Effector memory CD8-positive, alpha-beta T cell (primary cell): Measurements from ENCODE around the gene SRGAP1.

Experiments
- ATAC-seq: fragments of 150-1000 bp; cut with Tn5 transposase; replicated peaks from 2 replicates; pipeline ENCODE4 v1.10.0; 2021; ENCODE audit warnings: mild to moderate bottlenecking, moderate library complexity
- DNase-seq, 3 experiments: peaks; one replicate each; pipeline ENCODE4 v3.0.0; 2021
- H3K27ac Mint-ChIP-seq, 2 donors: one replicate each; pipeline ENCODE4 v1.8.0; 2022; ENCODE audit warnings: mild to moderate bottlenecking in 2 of 2, mixed read lengths in 2 of 2, moderate library complexity in 2 of 2
- H3K27me3 Mint-ChIP-seq, 2 donors: one replicate each; pipeline ENCODE4 v1.8.0; 2022; ENCODE audit warnings: mixed read lengths in 2 of 2
- H3K36me3 Mint-ChIP-seq: one replicate; pipeline ENCODE4 v1.8.0; 2022; ENCODE audit warnings: mild to moderate bottlenecking, moderate library complexity, mixed read lengths; ENCODE audit not compliant: insufficient read depth
- H3K4me1 Mint-ChIP-seq, 2 donors: one replicate each; pipeline ENCODE4 v1.8.0; 2022; ENCODE audit warnings: low read depth in 2 of 2, mixed read lengths in 2 of 2
- H3K4me3 Mint-ChIP-seq, 2 donors: one replicate each; pipeline ENCODE4 v1.8.0; 2022; ENCODE audit warnings: mild to moderate bottlenecking in 2 of 2, mixed read lengths in 2 of 2, moderate library complexity in 2 of 2
- H3K9me3 Mint-ChIP-seq, 2 donors: one replicate each; pipeline ENCODE4 v1.8.0; 2022; ENCODE audit warnings: mixed read lengths in 2 of 2

The SRGAP1 gene

GRCh38 chr12:63994704-63995103, 150.2 kb downstream of the SRGAP1 start:
- peaks cover 22 to 37% of the 10 kb centered on the region in 2 donors for H3K27me3 Mint-ChIP-seq
- peaks cover 0 to 7% of the 10 kb centered on the region in 2 donors for H3K9me3 Mint-ChIP-seq
- H3K4me1 Mint-ChIP-seq = no peaks in the 10 kb centered on the region
- no peak overlapping the region for H3K27ac Mint-ChIP-seq
- ATAC-seq = no peak
- no peaks in the 10 kb centered on the region for H3K36me3 Mint-ChIP-seq
- no peak for DNase-seq
- no peak overlapping the region for H3K4me3 Mint-ChIP-seq

- ATAC-seq (no peak), DNase-seq (no peak)
- Mint-ChIP-seq H3K27me3 (peaks cover 26 to 41% of the 10 kb centered on the region in 2 donors), H3K27ac (no peak overlapping the region), H3K4me1 (no peaks in the 10 kb centered on the region), H3K9me3 (peaks cover 0 to 7% of the 10 kb centered on the region in 2 donors), H3K4me3 (no peak overlapping the region), H3K36me3 (no peaks in the 10 kb centered on the region)
These were observed 151.0 kb downstream of the SRGAP1 start for GRCh38 chr12:63995512-63995911.

- Mint-ChIP-seq H3K27me3 (peaks cover 26 to 33% of the 10 kb centered on the region in 2 donors), H3K27ac (no peak overlapping the region), H3K36me3 (no peaks in the 10 kb centered on the region), H3K4me1 (no peaks in the 10 kb centered on the region), H3K4me3 (no peak overlapping the region), H3K9me3 (peaks cover 0 to 7% of the 10 kb centered on the region in 2 donors)
- ATAC-seq = no peak
- no peak for DNase-seq
These were observed 152.1 kb downstream of the SRGAP1 start for GRCh38 chr12:63996556-63996955.

- ATAC-seq (no peak), DNase-seq (no peak)
- Mint-ChIP-seq H3K4me3 (no peak overlapping the region), H3K27me3 (peaks cover 20 to 29% of the 10 kb centered on the region in 2 donors), H3K9me3 (peaks cover 0 to 7% of the 10 kb centered on the region in 2 donors), H3K27ac (no peak overlapping the region), H3K4me1 (no peaks in the 10 kb centered on the region), H3K36me3 (no peaks in the 10 kb centered on the region)
These were observed 152.7 kb downstream of the SRGAP1 start for GRCh38 chr12:63997198-63997597.

DNA sequence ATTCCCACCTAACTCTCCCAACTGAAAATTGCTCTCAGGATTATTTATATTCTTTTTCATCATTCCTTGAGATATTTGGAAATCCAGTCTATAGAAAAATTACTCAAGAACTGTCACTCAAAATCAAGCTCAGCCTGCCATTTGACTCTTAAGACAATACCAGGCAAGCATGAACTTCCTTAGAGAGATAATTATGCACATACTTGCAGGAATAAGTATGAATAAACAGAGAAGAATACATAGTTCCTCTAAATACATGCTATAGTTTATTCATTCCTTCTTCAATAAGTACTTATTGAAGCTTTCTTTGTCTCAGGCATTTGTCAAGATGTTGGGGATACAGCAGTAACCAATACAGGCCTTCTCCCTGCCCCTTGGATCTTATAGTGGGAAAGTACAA, 154.1 kb downstream of the SRGAP1 start:
- H3K4me3 Mint-ChIP-seq = no peak overlapping the region
- H3K27me3 Mint-ChIP-seq = peaks cover 14 to 16% of the 10 kb centered on the region in 2 donors
- H3K4me1 Mint-ChIP-seq = no peaks in the 10 kb centered on the region
- no peaks in the 10 kb centered on the region for H3K36me3 Mint-ChIP-seq
- DNase-seq (no peak), ATAC-seq (no peak)
- H3K27ac Mint-ChIP-seq = no peak overlapping the region
- H3K9me3 Mint-ChIP-seq = peaks cover 0 to 7% of the 10 kb centered on the region in 2 donors

DNA sequence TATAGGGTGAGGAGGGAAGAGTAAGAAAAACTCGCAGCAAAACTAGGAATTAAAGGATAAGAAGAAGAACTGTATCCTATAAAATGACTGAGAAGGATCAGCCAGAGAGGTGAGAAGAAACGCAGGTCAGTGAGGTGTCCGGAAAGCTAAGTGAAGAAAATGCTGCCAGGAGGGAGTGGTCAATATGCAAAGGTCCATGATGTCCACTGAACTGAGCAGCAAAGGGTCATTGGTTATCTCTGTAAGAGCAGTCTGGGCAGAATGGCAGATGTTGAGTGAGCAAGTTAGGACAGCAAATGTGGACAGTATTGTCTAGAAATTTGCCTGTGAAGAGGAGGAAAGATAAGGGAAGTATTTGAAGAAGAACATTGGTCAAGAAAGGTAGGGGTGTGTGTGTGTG, 155.4 kb downstream of the SRGAP1 start:
- peaks cover 14 to 16% of the 10 kb centered on the region in 2 donors for H3K27me3 Mint-ChIP-seq

DNA sequence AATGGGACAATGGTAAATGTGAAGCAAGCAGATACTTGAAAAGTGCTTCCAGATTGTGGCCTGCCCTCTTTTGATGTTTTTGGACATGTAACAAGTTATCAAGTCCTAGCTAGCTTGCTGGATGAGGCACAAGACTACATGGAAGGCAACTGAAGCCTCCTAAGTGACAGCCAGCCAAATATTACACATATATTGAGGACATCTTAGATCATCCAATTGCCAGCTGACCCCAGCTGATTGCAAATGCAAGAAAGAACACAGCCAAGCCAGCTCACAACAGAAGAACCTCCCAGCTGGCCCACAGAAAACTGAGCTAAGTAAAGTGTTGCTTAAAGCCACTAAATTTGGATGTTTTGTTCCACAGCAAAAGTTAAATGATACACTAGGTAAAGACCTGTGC, 156.9 kb downstream of the SRGAP1 start:
- DNase-seq (no peak), ATAC-seq (no peak)
- peaks cover 0 to 7% of the 10 kb centered on the region in 2 donors for H3K9me3 Mint-ChIP-seq
- H3K27ac Mint-ChIP-seq = no peak overlapping the region
- no peaks in the 10 kb centered on the region for H3K4me1 Mint-ChIP-seq
- H3K27me3 Mint-ChIP-seq = peaks cover 14 to 16% of the 10 kb centered on the region in 2 donors
- H3K36me3 Mint-ChIP-seq = no peaks in the 10 kb centered on the region
- no peak overlapping the region for H3K4me3 Mint-ChIP-seq

More for the DNA sequence above, 155.4 kb downstream of the SRGAP1 start:
- no peak for DNase-seq
- no peaks in the 10 kb centered on the region for H3K36me3 Mint-ChIP-seq
- H3K9me3 Mint-ChIP-seq = peaks cover 0 to 7% of the 10 kb centered on the region in 2 donors
- H3K4me1 Mint-ChIP-seq = no peaks in the 10 kb centered on the region
- H3K4me3 Mint-ChIP-seq = no peak overlapping the region
- no peak for ATAC-seq
- no peak overlapping the region for H3K27ac Mint-ChIP-seq

DNA sequence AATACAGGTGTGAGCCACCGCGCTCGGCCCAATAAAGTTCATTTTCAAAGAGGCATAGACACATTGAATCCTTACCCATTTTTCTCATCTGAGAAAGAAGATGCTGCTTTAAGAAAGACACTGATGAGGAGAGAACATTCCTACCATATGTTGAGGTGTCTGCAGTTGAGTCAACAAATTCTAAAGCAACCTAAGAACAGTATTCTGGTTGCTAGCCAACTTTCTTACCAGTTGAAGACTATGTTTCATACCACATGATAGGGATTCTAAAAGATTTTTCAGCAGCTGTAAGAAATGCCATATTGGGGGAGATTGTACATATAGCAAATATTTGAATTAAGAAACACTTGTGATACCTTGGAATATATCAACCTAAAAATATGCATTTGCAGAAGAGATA, 160.1 kb downstream of the SRGAP1 start:
- peaks cover 0 to under 1% of the 10 kb centered on the region in 2 donors for H3K9me3 Mint-ChIP-seq
- H3K4me1 Mint-ChIP-seq = no peaks in the 10 kb centered on the region
- H3K27me3 Mint-ChIP-seq = peaks cover 4 to 5% of the 10 kb centered on the region in 2 donors
- ATAC-seq = no peak
- no peak overlapping the region for H3K27ac Mint-ChIP-seq
- no peak for DNase-seq
- no peak overlapping the region for H3K4me3 Mint-ChIP-seq
- H3K36me3 Mint-ChIP-seq = no peaks in the 10 kb centered on the region

GRCh38 chr12:64006211-64006825, 161.8 kb downstream of the SRGAP1 start:
- no peak for ATAC-seq

DNA sequence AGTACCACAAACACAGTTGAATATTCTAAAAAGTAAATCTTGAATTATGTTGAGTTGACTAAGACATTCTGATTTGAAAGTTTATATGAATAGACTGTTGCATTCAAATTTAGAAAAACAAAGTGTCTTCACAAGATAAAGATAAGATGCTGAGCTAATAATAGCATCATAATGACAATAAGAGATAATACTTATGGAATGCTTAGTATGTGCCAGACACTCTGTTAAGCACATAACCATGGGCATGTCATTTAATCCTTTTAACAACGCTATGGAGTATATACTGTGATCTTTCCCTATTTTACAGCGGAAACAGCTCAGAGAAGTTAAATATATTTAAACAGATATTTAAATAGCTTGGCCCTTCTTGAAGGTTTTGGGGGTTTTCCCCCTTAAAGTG, 163.4 kb downstream of the SRGAP1 start:
- no peak overlapping the region for H3K27ac Mint-ChIP-seq
- H3K9me3 Mint-ChIP-seq = no peaks in the 10 kb centered on the region
- H3K27me3 Mint-ChIP-seq = no peaks in the 10 kb centered on the region
- ATAC-seq = no peak
- no peak for DNase-seq
- H3K36me3 Mint-ChIP-seq = peaks cover 2% of the 10 kb centered on the region
- H3K4me1 Mint-ChIP-seq = no peaks in the 10 kb centered on the region
- H3K4me3 Mint-ChIP-seq = no peak overlapping the region

More at GRCh38 chr12:64006211-64006825, 161.8 kb downstream of the SRGAP1 start:
- no peak overlapping the region for H3K4me3 Mint-ChIP-seq
- no peak overlapping the region for H3K27ac Mint-ChIP-seq
- DNase-seq = no peak
- H3K9me3 Mint-ChIP-seq = no peaks in the 10 kb centered on the region
- H3K36me3 Mint-ChIP-seq = no peaks in the 10 kb centered on the region
- H3K27me3 Mint-ChIP-seq = no peaks in the 10 kb centered on the region
- H3K4me1 Mint-ChIP-seq = no peaks in the 10 kb centered on the region

DNA sequence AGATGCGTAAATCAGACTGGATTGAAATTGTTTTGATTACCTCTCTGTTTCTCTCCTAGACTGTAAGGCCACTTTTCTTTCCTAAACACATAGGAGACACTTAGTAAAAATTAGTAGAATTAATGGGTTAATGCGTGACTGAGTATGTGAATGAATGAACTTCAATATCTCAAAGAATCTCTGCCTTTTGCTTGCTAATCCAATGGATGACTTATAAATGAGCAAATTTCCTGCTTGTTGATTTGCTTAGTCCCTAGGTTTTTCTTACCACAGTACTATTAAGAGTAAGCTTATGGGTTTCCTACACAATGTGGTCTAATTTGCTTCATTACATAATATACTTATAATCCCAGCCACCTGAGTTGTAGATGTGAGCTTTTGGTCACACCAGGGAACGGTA, 164.1 kb downstream of the SRGAP1 start:
- H3K27ac Mint-ChIP-seq = no peak overlapping the region
- H3K36me3 Mint-ChIP-seq = peaks cover 2% of the 10 kb centered on the region
- no peak for ATAC-seq
- H3K27me3 Mint-ChIP-seq = no peaks in the 10 kb centered on the region
- no peak for DNase-seq
- no peaks in the 10 kb centered on the region for H3K9me3 Mint-ChIP-seq
- H3K4me3 Mint-ChIP-seq = no peak overlapping the region
- H3K4me1 Mint-ChIP-seq = no peaks in the 10 kb centered on the region

DNA sequence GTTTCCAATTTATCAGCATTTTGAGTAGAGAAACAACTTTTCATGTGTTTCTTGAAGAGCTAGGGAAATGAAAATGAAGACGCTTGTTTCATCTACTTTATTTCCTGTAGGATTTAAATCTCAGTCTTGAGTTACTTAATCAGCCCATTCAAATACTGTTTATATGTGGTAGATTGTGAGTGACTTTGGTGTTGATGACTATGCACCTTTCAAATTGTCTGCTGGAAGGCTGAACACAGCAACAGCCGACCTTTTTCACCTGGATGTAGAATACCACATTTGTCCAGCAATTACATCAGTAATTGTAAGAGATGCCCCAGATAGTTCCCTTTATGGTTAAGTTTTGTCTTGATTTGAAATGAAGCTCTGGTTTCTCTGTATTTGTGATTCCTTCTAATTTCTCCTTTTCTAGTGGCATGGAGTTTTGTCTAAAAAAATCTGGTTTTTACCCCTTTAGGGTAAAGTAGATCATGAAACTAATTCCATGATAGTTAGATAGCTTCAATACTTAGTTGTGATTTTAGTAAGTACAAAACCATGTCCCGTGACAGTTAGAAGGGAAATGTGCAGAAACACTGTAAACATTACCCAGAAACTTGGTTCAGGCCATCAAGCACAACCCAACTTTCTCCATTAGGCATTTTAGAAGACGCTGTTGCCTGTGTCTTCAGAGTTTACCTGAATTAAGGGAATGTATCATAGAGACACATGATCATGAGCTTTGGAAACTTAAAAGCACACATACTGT, 165.0 kb downstream of the SRGAP1 start:
- Mint-ChIP-seq H3K27ac (no peak overlapping the region), H3K27me3 (no peaks in the 10 kb centered on the region), H3K4me3 (no peak overlapping the region), H3K9me3 (no peaks in the 10 kb centered on the region), H3K36me3 (peaks cover 2% of the 10 kb centered on the region), H3K4me1 (no peaks in the 10 kb centered on the region)
- ATAC-seq (no peak), DNase-seq (no peak)

GRCh38 chr12:64010069-64010686, 165.7 kb downstream of the SRGAP1 start:
- H3K9me3 Mint-ChIP-seq = no peaks in the 10 kb centered on the region
- H3K4me1 Mint-ChIP-seq = no peaks in the 10 kb centered on the region
- peaks cover 2% of the 10 kb centered on the region for H3K36me3 Mint-ChIP-seq
- H3K27me3 Mint-ChIP-seq = no peaks in the 10 kb centered on the region
- DNase-seq = no peak
- H3K4me3 Mint-ChIP-seq = no peak overlapping the region
- ATAC-seq = no peak
- H3K27ac Mint-ChIP-seq = no peak overlapping the region

DNA sequence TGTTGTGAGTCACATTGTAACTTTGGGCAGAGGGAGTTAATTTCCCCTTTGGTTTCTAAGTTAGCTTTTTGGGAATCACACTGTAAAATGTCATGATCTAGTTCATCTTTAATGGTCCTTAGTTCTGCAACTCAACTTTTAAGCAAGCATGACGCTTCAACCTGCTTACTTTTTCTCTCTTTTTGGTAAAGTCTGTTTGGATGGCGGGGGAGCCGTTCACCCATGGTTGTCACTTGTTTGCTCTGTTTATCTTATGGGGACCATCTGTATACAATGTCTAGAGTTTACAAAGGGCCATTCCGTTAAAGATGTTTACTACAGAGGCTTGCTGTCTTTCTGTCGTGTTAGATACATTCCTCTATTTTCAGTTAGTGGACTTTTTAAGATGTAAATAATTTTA, 172.0 kb downstream of the SRGAP1 start:
- DNase-seq = no peak
- Mint-ChIP-seq H3K4me1 (no peaks in the 10 kb centered on the region), H3K36me3 (peaks cover 2% of the 10 kb centered on the region), H3K9me3 (no peaks in the 10 kb centered on the region), H3K27me3 (no peaks in the 10 kb centered on the region), H3K27ac (no peak overlapping the region), H3K4me3 (no peak overlapping the region)
- ATAC-seq = no peak
